GM12878 (cell line): ENCODE data around the gene PRDX3. TPM values are rescaled to one million over a fixed set of nuclear protein-coding genes. Genes with fewer than 3 reads are reported as not detected.

Source experiments
- BRCA1 ChIP-seq: IDR thresholded peaks from 2 replicates; pipeline ENCODE4 v1.6.1; 2011; ENCODE audit warnings: low read depth, low read length, improper control_type of control experiment
- CBX3 ChIP-seq: fragments of 200-600 bp; sonication (generic); IDR thresholded peaks from 2 replicates; pipeline ENCODE4 v1.6.1; 2016; ENCODE audit warnings: low read depth, borderline replicate concordance
- CHD1 ChIP-seq: IDR thresholded peaks from 2 replicates; pipeline ENCODE4 v1.6.1; 2012; ENCODE audit warnings: low read depth, low read length, improper control_type of control experiment
- CHD4 ChIP-seq: fragments of 200-600 bp; sonication (generic); IDR thresholded peaks from 2 replicates; pipeline ENCODE4 v1.6.1; 2016; ENCODE audit warnings: mild to moderate bottlenecking
- EED ChIP-seq: sonication (generic); IDR thresholded peaks from 2 replicates; pipeline ENCODE4 v1.6.1; 2016; ENCODE audit warnings: antibody characterized with exemption, low read depth
- EZH2 ChIP-seq: IDR thresholded peaks from 2 replicates; pipeline ENCODE4 v1.6.1; 2012; ENCODE audit warnings: low read depth, mild to moderate bottlenecking, control low read depth, inconsistent platforms, low read length, borderline replicate concordance; ENCODE audit not compliant: control insufficient read depth
- HDGF ChIP-seq: fragments of 450-650 bp; IDR thresholded peaks from 2 replicates; pipeline ENCODE4 v1.6.1; 2016; ENCODE audit warnings: antibody characterized with exemption
- JUNB ChIP-seq: IDR thresholded peaks from 2 replicates; pipeline ENCODE4 v1.6.1; 2016; ENCODE audit warnings: antibody characterized with exemption, mild to moderate bottlenecking
- MLLT1 ChIP-seq: fragments of 450-650 bp; IDR thresholded peaks from 2 replicates; pipeline ENCODE4 v1.6.1; 2016; ENCODE audit warnings: mild to moderate bottlenecking
- NR2C1 ChIP-seq: fragments of 450-650 bp; IDR thresholded peaks from 2 replicates; pipeline ENCODE4 v1.6.1; 2017; ENCODE audit warnings: antibody characterized with exemption, mild to moderate bottlenecking, moderate library complexity
- PAX5 ChIP-seq: IDR thresholded peaks from 2 replicates; pipeline ENCODE4 v1.6.1; 2011; ENCODE audit warnings: low read depth, low read length, borderline replicate concordance
- POLR2AphosphoS5 ChIP-seq: IDR thresholded peaks from 2 replicates; pipeline ENCODE4 v1.6.1; 2011; ENCODE audit warnings: mild to moderate bottlenecking, low read length, inconsistent platforms
- RFX5 ChIP-seq: IDR thresholded peaks from 2 replicates; pipeline ENCODE4 v1.6.1; 2011; ENCODE audit warnings: low read depth, low read length, improper control_type of control experiment
- SREBF1 ChIP-seq: IDR thresholded peaks from 2 replicates; pipeline ENCODE4 v1.6.1; 2012; ENCODE audit warnings: mild to moderate bottlenecking, low read length
- SUPT20H ChIP-seq: IDR thresholded peaks from 2 replicates; pipeline ENCODE4 v1.6.1; 2011; ENCODE audit warnings: low read depth, mild to moderate bottlenecking, low read length, moderate library complexity, borderline replicate concordance; ENCODE audit not compliant: control insufficient read depth
- ZBTB4 ChIP-seq: fragments of 450-650 bp; formaldehyde crosslinking; IDR thresholded peaks from 2 replicates; pipeline ENCODE4 v1.4.0; 2022; ENCODE audit warnings: mild to moderate bottlenecking, moderate library complexity
- ZNF274 ChIP-seq: IDR thresholded peaks from one replicate; pipeline ENCODE4 v1.8.0; 2011; ENCODE audit not compliant: insufficient read length, insufficient read depth
- ZSCAN29 ChIP-seq: fragments of 450-650 bp; IDR thresholded peaks from 2 replicates; pipeline ENCODE4 v1.6.1; 2017; ENCODE audit warnings: mild to moderate bottlenecking, moderate library complexity
- ZZZ3 ChIP-seq: IDR thresholded peaks from 2 replicates; pipeline ENCODE4 v1.6.1; 2011; ENCODE audit warnings: low read depth; ENCODE audit not compliant: control insufficient read depth, insufficient read length
- polyA plus RNA-seq, 11 experiments: library from polyadenylated mRNA; depleted of rRNA in 4 of 11; unstranded in 6 of 11; stranded (reverse) in 5 of 11; fragments of >200 nt; fragmentation: Nextera tagmentation in 4 of 11; fragmentation: Illumina TruSeq in 1 of 11; extraction: Ambion mirVana in 4 of 11; extraction: Trizol in 1 of 11; gene quantifications; 1 replicate in 1 of 11; 2 replicates in 10 of 11; pipeline versions ENCODE4 v1.2.1 to v1.2.3, GENCODE V29; 2011 to 2016; ENCODE audit warnings: inconsistent platforms in 2 of 11, missing spikeins in 2 of 11, low read depth in 1 of 11
- total RNA-seq, 4 experiments: library from RNA; depleted of rRNA in 3 of 4; stranded (reverse); fragments of >200 nt in 3 of 4; fragmentation: Illumina TruSeq in 1 of 4; extraction: Trizol in 1 of 4; gene quantifications; 2 replicates each; pipeline versions ENCODE4 v1.2.1 to v1.2.3, GENCODE V29; 2013 to 2021
- TF ChIP-seq, protein P1 (sequence below): IDR thresholded peaks from 2 replicates; pipeline ENCODE4 v1.6.1; 2011; ENCODE audit warnings: low read depth, mild to moderate bottlenecking, low read length, moderate library complexity, borderline replicate concordance; ENCODE audit errors: extremely low read depth
- TF ChIP-seq, protein P2 (sequence below): fragments of 450-650 bp; IDR thresholded peaks from 2 replicates; pipeline ENCODE4 v1.6.1; 2018; ENCODE audit warnings: mild to moderate bottlenecking, low read depth, moderate library complexity; ENCODE audit not compliant: partially characterized antibody

The PRDX3 gene
- total and polyA plus RNA-seq, 10 of the 15 experiments (the other 5 are each of a cell fraction or from before 2014, with no cell fraction given) = 195 to 1,431 (median 398) TPM

DNA sequence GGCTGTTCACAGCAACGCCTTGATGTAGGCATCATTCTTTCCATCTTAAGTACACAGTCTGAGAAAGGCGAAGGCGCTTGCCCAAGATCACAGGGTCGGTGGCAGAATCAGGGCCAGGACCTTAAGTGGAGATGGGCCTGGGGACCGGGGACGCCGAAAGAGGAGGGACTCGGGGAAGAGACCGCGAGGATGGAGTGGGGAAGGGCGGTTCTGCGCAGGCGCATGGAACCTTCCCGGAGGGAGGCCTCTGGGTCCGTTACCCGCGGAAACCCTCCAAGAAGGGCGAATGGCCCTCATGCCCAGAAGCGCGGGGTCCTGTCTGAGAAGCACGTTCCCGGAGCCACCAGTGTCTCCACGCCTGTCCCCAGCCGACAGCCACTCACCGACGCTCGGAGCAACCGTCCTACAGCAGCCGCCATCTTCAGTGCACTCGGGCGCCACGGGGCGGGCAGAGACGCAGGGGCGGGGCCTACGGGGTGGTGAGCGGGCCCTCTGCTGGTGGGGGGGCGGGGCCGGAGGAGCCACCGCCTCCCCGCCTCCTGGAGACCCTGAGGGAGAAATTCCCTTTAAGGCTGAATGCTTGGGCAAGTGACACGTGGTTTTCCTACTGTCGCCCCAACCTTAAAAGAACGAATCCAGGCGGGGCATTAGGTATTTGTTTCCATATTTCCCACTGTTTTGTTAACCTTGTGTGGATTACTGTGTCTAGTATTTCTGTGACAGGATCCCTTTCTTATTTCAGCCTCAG lies at the start of gene PRDX3 (continued):
- TF ChIP-seq ZBTB4 (CRISPR knock-in tag) (no peak), POLR2AphosphoS5 (peak; percentile 94), BRCA1 (no peak), SREBF1 (no peak), HDGF (0 out of 2 replicates have a peak, but pooled peaks have one; percentile 45), RFX5 (no peak), CHD1 (no peak), CBX3 (no peak), ZNF274 (no peak), MLLT1 (peak; percentile 36; the same call in 1 of the 2 replicates), SUPT20H (no peak), EZH2 (no peak), JUNB (no peak), ZSCAN29 (no peak), ZZZ3 (no peak), CHD4 (no peak), NR2C1 (no peak), EED (peak; percentile 13; the same call in 1 of the 2 replicates), PAX5 (no peak; the same call in 1 of the 2 replicates)
- TF ChIP-seq, protein P1, sequence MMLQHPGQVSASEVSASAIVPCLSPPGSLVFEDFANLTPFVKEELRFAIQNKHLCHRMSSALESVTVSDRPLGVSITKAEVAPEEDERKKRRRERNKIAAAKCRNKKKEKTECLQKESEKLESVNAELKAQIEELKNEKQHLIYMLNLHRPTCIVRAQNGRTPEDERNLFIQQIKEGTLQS = no peak
- TF ChIP-seq, protein P2, sequence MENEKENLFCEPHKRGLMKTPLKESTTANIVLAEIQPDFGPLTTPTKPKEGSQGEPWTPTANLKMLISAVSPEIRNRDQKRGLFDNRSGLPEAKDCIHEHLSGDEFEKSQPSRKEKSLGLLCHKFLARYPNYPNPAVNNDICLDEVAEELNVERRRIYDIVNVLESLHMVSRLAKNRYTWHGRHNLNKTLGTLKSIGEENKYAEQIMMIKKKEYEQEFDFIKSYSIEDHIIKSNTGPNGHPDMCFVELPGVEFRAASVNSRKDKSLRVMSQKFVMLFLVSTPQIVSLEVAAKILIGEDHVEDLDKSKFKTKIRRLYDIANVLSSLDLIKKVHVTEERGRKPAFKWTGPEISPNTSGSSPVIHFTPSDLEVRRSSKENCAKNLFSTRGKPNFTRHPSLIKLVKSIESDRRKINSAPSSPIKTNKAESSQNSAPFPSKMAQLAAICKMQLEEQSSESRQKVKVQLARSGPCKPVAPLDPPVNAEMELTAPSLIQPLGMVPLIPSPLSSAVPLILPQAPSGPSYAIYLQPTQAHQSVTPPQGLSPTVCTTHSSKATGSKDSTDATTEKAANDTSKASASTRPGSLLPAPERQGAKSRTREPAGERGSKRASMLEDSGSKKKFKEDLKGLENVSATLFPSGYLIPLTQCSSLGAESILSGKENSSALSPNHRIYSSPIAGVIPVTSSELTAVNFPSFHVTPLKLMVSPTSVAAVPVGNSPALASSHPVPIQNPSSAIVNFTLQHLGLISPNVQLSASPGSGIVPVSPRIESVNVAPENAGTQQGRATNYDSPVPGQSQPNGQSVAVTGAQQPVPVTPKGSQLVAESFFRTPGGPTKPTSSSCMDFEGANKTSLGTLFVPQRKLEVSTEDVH = no peak
